IMR-90 (cell line): ENCODE results near the gene RADIL. TPM values are rescaled to one million over a fixed set of nuclear protein-coding genes. Genes with fewer than 3 reads are reported as not detected.
"Not testable (repeated sequence)": the region's sequence is repeated elsewhere in the genome, so short reads cannot be mapped to it uniquely, and the experiment has no call there.

Experiments
- ATAC-seq: fragments of 200-7000 bp; cut with Tn5 transposase; 2 replicates; pipeline ENCODE4 v1.9.1; 2020; ENCODE audit warnings: low read depth, mild to moderate bottlenecking, moderate library complexity
- BruUV-seq: library from RNA; stranded (reverse); fragments of 400-500 nt; replicated peaks from 2 replicates; lab custom pipeline; 2021; lab: Mats Ljungman, UMichigan
- CTCF ChIA-PET: fragments of 300-600 bp; formaldehyde crosslinking; extraction: SDS; loops from one replicate; lab custom pipeline; 2021; ENCODE audit warnings: antibody characterized with exemption; lab: Yijun Ruan, JAX
- POLR2A ChIA-PET: fragments of 300-600 bp; sonication (Branson Sonifier 250); formaldehyde crosslinking; loops from one replicate; lab custom pipeline; 2022; ENCODE audit warnings: antibody characterized with exemption; ENCODE audit not compliant: unreplicated experiment; lab: Charles Lee
- DNase-seq: peaks from one replicate; pipeline ENCODE4 v3.0.0; 2013
- H2AFZ ChIP-seq: replicated peaks from 2 replicates; pipeline ENCODE3; 2013; ENCODE audit warnings: low read length, mild to moderate bottlenecking; ENCODE audit not compliant: poor library complexity
- H2AK5ac ChIP-seq: 2 replicates; pipeline ENCODE4 v1.6.1; 2013; ENCODE audit warnings: low read depth, low read length, inconsistent platforms
- H2AK9ac ChIP-seq: replicated peaks from 2 replicates; pipeline ENCODE3; 2013; ENCODE audit warnings: mild to moderate bottlenecking, low read depth, low read length, moderate library complexity; ENCODE audit not compliant: poor library complexity
- H2BK120ac ChIP-seq: 2 replicates; pipeline ENCODE4 v1.6.1; 2013; ENCODE audit warnings: low read depth, low read length, inconsistent platforms
- H2BK15ac ChIP-seq: 3 replicates; pipeline ENCODE4 v1.6.1; 2013; ENCODE audit warnings: low read depth, low read length, inconsistent platforms
- H2BK20ac ChIP-seq: 2 replicates; pipeline ENCODE4 v1.6.1; 2013; ENCODE audit warnings: low read depth, mild to moderate bottlenecking, inconsistent platforms, low read length, moderate library complexity
- H2BK5ac ChIP-seq: 2 replicates; pipeline ENCODE4 v1.6.1; 2013; ENCODE audit warnings: mild to moderate bottlenecking, low read depth, low read length, inconsistent platforms; ENCODE audit not compliant: poor library complexity, severe bottlenecking
- H3K14ac ChIP-seq: replicated peaks from 2 replicates; pipeline ENCODE4 v1.6.1; 2013; ENCODE audit warnings: low read depth, low read length, inconsistent platforms
- H3K18ac ChIP-seq: 2 replicates; pipeline ENCODE4 v1.6.1; 2013; ENCODE audit warnings: low read depth, low read length, control low read depth
- H3K23ac ChIP-seq: 2 replicates; pipeline ENCODE4 v1.6.1; 2013; ENCODE audit warnings: low read depth, low read length, inconsistent platforms
- H3K27ac ChIP-seq: 2 replicates; pipeline ENCODE4 v1.5.1; 2013; ENCODE audit warnings: mild to moderate bottlenecking, control low read depth, low read length; ENCODE audit not compliant: insufficient read depth
- H3K27me3 ChIP-seq: 2 replicates; pipeline ENCODE4 v1.6.1; 2013; ENCODE audit warnings: low read length; ENCODE audit not compliant: control insufficient read depth, insufficient read depth
- H3K36me3 ChIP-seq: 2 replicates; pipeline ENCODE4 v1.6.1; 2013; ENCODE audit warnings: low read length, mixed read lengths; ENCODE audit not compliant: control insufficient read depth, insufficient read depth
- H3K4ac ChIP-seq: 2 replicates; pipeline ENCODE4 v1.6.1; 2013; ENCODE audit warnings: low read depth, low read length, inconsistent platforms
- H3K4me1 ChIP-seq: 2 replicates; pipeline ENCODE4 v1.6.1; 2013; ENCODE audit warnings: low read length, mixed read lengths; ENCODE audit not compliant: control insufficient read depth, insufficient read depth
- H3K4me2 ChIP-seq: 2 replicates; pipeline ENCODE4 v1.6.1; 2013; ENCODE audit warnings: low read depth, mild to moderate bottlenecking, control low read depth, low read length, moderate library complexity
- H3K4me3 ChIP-seq: 2 replicates; pipeline ENCODE4 v1.5.1; 2013; ENCODE audit warnings: low read depth, mild to moderate bottlenecking, control low read depth, low read length, moderate library complexity; ENCODE audit not compliant: insufficient read depth
- H3K56ac ChIP-seq: 2 replicates; pipeline ENCODE4 v1.6.1; 2013; ENCODE audit warnings: low read length, inconsistent platforms; ENCODE audit not compliant: insufficient read depth; ENCODE audit errors: extremely low read depth
- H3K79me1 ChIP-seq, 2 experiments: 2 replicates each; pipeline ENCODE4 v1.6.1; 2013; ENCODE audit warnings: low read length in 2 of 2, inconsistent platforms in 1 of 2, low read depth in 1 of 2
- H3K9ac ChIP-seq: 2 replicates; pipeline ENCODE4 v1.6.1; 2013; ENCODE audit warnings: low read depth, low read length, control low read depth
- H3K9me1 ChIP-seq: 2 replicates; pipeline ENCODE4 v1.6.1; 2013; ENCODE audit warnings: low read length, inconsistent platforms; ENCODE audit not compliant: insufficient read depth
- H3K9me3 ChIP-seq: 2 replicates; pipeline ENCODE4 v1.6.1; 2013; ENCODE audit warnings: low read length; ENCODE audit not compliant: control insufficient read depth, insufficient read depth
- H4K20me1 ChIP-seq: 2 replicates; pipeline ENCODE4 v1.6.1; 2013; ENCODE audit warnings: low read length, inconsistent platforms; ENCODE audit not compliant: insufficient read depth
- H4K5ac ChIP-seq: 2 replicates; pipeline ENCODE4 v1.6.1; 2013; ENCODE audit warnings: mild to moderate bottlenecking, low read depth, low read length, control low read depth
- H4K8ac ChIP-seq, 2 experiments: 2 replicates each; pipeline ENCODE4 v1.6.1; 2013; ENCODE audit warnings: low read depth in 2 of 2, low read length in 2 of 2, control low read depth in 1 of 2, inconsistent platforms in 1 of 2
- H4K91ac ChIP-seq: 2 replicates; pipeline ENCODE4 v1.6.1; 2013; ENCODE audit warnings: low read depth, low read length, inconsistent platforms; ENCODE audit not compliant: insufficient read depth
- CEBPB ChIP-seq: IDR thresholded peaks from 2 replicates; pipeline ENCODE4 v1.6.1; 2012; ENCODE audit warnings: low read depth, low read length, improper control_type of control experiment
- WGBS, 2 experiments: methylation state at CpG; one replicate each; pipeline versions ENCODE4 v1.1.5 to v1.1.7; 2013; ENCODE audit warnings: missing lambda C conversion rate in 2 of 2; ENCODE audit not compliant: insufficient read length in 1 of 2; ENCODE audit errors: extremely low coverage in 2 of 2; 5-methylcytosine and 5-hydroxymethylcytosine counted together
- dilution Hi-C: fragments of 300-500 bp; cut with HindIII; formaldehyde crosslinking; loops from one replicate; pipeline ENCODE4 v1.14.3; 2018; ENCODE audit warnings: low sequenced_read_pairs; ENCODE audit not compliant: unreplicated experiment
- in situ Hi-C: fragments of 300-500 bp; cut with MboI; formaldehyde crosslinking; loops from 3 replicates; pipeline ENCODE4 v1.14.3; 2019; ENCODE audit warnings: low sequenced_read_pairs, inconsistent platforms, mixed read lengths
- intact Hi-C: fragments of 100-400 bp; cut with micrococcal nuclease; formaldehyde crosslinking; loops from 2 replicates; pipeline ENCODE4 v1.10.0; 2022
- polyA plus RNA-seq, 3 experiments: library from polyadenylated mRNA; depleted of rRNA; stranded (reverse); fragments of >200 nt; gene quantifications; 2 replicates each; pipeline ENCODE4 v1.2.3, GENCODE V29; 2012; ENCODE audit warnings: low replicate concordance in 1 of 3
- total RNA-seq: library from RNA; depleted of rRNA; stranded (reverse); fragments of >200 nt; gene quantifications from 2 replicates; pipeline ENCODE4 v1.2.3, GENCODE V29; 2012

The RADIL gene
- total and polyA plus RNA-seq, 2 of the 4 experiments (the other 2 are of a cell fraction) = 0.18 to 0.48 TPM

- no peak for TF ChIP-seq CEBPB
Measured at GRCh38 chr7:4794591-4795350, 88.7 kb downstream of the RADIL start (continued).

- H4K20me1 ChIP-seq, H3K9me3 ChIP-seq, H3K9me1 ChIP-seq, H4K91ac ChIP-seq, H4K5ac ChIP-seq, H2BK15ac ChIP-seq, dilution Hi-C loops, H3K27ac ChIP-seq, H2AFZ ChIP-seq, BruUV-seq, H2AK9ac ChIP-seq, H3K56ac ChIP-seq, H3K4ac ChIP-seq, CTCF ChIA-PET, H2BK120ac ChIP-seq, H3K27me3 ChIP-seq, H3K18ac ChIP-seq, H2AK5ac ChIP-seq, H2BK20ac ChIP-seq, H3K4me1 ChIP-seq, DNase-seq, H2BK5ac ChIP-seq, intact Hi-C loops, ATAC-seq, H3K23ac ChIP-seq, H3K9ac ChIP-seq, in situ Hi-C loops, H3K79me1 ChIP-seq, H3K4me2 ChIP-seq, H4K8ac ChIP-seq, H3K14ac ChIP-seq, H3K4me3 ChIP-seq, POLR2A ChIA-PET: not testable (repeated sequence)
- peaks cover 28% of the 10 kb centered on the region; the same call in 1 of the 2 replicates for H3K36me3 ChIP-seq
- WGBS, 2 experiments = 93% methylated on average over 3 of the region's 14 CpGs; no CpG with 5 or more reads in 1 of the 2 experiments
Measured at GRCh38 chr7:4794171-4794570, 89.3 kb downstream of the RADIL start.

GRCh38 chr7:4793385-4793993 is 90.0 kb downstream of the RADIL start:
- H3K23ac ChIP-seq, in situ Hi-C loops, H3K27me3 ChIP-seq, H2BK20ac ChIP-seq, H3K4ac ChIP-seq, H2AK5ac ChIP-seq, H4K91ac ChIP-seq, H3K4me2 ChIP-seq, H4K5ac ChIP-seq, intact Hi-C loops, BruUV-seq, CTCF ChIA-PET, H2BK5ac ChIP-seq, H2AK9ac ChIP-seq, H3K9me1 ChIP-seq, dilution Hi-C loops, DNase-seq, ATAC-seq, H3K9me3 ChIP-seq, H3K27ac ChIP-seq, H3K56ac ChIP-seq, H3K79me1 ChIP-seq, H3K9ac ChIP-seq, H3K14ac ChIP-seq, H4K20me1 ChIP-seq, H4K8ac ChIP-seq, H3K4me1 ChIP-seq, H3K18ac ChIP-seq, H2AFZ ChIP-seq, H2BK120ac ChIP-seq, H3K4me3 ChIP-seq, H2BK15ac ChIP-seq: not testable (repeated sequence)
- peaks cover 35% of the 10 kb centered on the region; the same call in 1 of the 2 replicates for H3K36me3 ChIP-seq
- 100% methylated on average over 13 of the region's 30 CpGs; no CpG with 5 or more reads in 1 of the 2 experiments for WGBS, 2 experiments
- POLR2A ChIA-PET = interaction anchor here (0.5 to 0.6 kb wide), 2 partner anchors 15 to 106 kb away, joined by 4 read pairs; no protein-coding TSS in a partner anchor
